ENCODE measurements around the gene ZNF678.
"Not testable (repeated sequence)": the region's sequence is repeated elsewhere in the genome, so short reads cannot be mapped to it uniquely, and the experiment has no call there.

GRCh38 chr1:227596222-227596621 is 32.9 kb downstream of the ZNF678 start:
- TF ChIP-seq, protein P1, sequence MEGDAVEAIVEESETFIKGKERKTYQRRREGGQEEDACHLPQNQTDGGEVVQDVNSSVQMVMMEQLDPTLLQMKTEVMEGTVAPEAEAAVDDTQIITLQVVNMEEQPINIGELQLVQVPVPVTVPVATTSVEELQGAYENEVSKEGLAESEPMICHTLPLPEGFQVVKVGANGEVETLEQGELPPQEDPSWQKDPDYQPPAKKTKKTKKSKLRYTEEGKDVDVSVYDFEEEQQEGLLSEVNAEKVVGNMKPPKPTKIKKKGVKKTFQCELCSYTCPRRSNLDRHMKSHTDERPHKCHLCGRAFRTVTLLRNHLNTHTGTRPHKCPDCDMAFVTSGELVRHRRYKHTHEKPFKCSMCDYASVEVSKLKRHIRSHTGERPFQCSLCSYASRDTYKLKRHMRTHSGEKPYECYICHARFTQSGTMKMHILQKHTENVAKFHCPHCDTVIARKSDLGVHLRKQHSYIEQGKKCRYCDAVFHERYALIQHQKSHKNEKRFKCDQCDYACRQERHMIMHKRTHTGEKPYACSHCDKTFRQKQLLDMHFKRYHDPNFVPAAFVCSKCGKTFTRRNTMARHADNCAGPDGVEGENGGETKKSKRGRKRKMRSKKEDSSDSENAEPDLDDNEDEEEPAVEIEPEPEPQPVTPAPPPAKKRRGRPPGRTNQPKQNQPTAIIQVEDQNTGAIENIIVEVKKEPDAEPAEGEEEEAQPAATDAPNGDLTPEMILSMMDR (conservative IDR thresholded peaks at IDR 0.05; ENCODE audit: low read depth, low read length), result not testable (repeated sequence)
- TF ChIP-seq POLR2A (IDR thresholded peaks at IDR 0.05; ENCODE audit: low read depth, low read length); MAFK (IDR thresholded peaks at IDR 0.05; ENCODE audit: low read depth, low read length); MXI1 (IDR thresholded peaks at IDR 0.05; ENCODE audit: borderline replicate concordance, low read depth, low read length); SMC3 (IDR thresholded peaks at IDR 0.05; ENCODE audit: low read depth, low read length); RAD21 (IDR thresholded peaks at IDR 0.05; ENCODE audit: low read length); CEBPB (IDR thresholded peaks at IDR 0.05; ENCODE audit: low read depth, low read length); FOS (IDR thresholded peaks at IDR 0.05; ENCODE audit: low read depth, low read length); BHLHE40 (IDR thresholded peaks at IDR 0.05; ENCODE audit: low read depth, low read length); RFX5 (IDR thresholded peaks at IDR 0.05; ENCODE audit: low read depth, low read length); CHD1 (IDR thresholded peaks at IDR 0.05; ENCODE audit: low read depth, low read length): not testable (repeated sequence)
- TF ChIP-seq, protein P2, sequence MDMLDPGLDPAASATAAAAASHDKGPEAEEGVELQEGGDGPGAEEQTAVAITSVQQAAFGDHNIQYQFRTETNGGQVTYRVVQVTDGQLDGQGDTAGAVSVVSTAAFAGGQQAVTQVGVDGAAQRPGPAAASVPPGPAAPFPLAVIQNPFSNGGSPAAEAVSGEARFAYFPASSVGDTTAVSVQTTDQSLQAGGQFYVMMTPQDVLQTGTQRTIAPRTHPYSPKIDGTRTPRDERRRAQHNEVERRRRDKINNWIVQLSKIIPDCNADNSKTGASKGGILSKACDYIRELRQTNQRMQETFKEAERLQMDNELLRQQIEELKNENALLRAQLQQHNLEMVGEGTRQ (IDR thresholded peaks at IDR 0.05; ENCODE audit: low read depth, low read length), result not testable (repeated sequence)
